ENCODE data around the gene PITX3.

Gene PITX3

GRCh38 chr10:102241444-102242117 is at the start of gene PITX3:
Gene PITX3 (minus strand): TSS chr10:102241512. CDS start chr10:102232080, 9,432 bp downstream.
- peak; percentile 78 to 79 for DNase-seq (ENCODE audit: low read depth in 2 of 2, low spot score in 1 of 2)

- DNase-seq (ENCODE audit: low read depth in 2 of 2, low spot score in 1 of 2), result no peak
Measured at GRCh38 chr10:102289840-102290239, 48.5 kb upstream of the PITX3 start.

- DNase-seq (ENCODE audit: low read depth in 2 of 2, low spot score in 1 of 2), result no peak
Measured at GRCh38 chr10:102289356-102289755, 48.0 kb upstream of the PITX3 start.

GRCh38 chr10:102287991-102288390 is 46.7 kb upstream of the PITX3 start:
- DNase-seq (ENCODE audit: low read depth in 2 of 2, low spot score in 1 of 2), result no peak

DNA sequence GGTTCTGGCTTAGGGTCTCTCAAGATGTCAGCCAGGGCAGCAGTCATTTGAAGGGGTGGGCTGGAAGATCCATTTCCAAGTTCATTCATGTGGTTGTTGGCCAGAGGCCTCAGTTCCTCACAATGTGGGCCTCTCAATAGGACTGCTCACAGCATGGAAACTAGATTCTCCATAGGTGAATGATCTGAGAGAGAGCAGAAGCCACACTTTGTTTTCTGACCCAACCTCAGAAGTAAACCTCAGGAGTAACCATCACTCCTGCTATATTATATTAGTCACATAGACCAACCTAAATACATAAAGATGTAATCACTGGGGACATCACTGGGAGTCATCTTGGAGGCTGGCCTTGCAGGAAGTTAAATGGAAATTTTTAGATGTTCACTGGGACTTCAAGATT is 46.2 kb upstream of the PITX3 start:
- no peak for DNase-seq (ENCODE audit: low read depth in 2 of 2, low spot score in 1 of 2)

- DNase-seq (ENCODE audit: low read depth in 2 of 2, low spot score in 1 of 2), result no peak
Measured at GRCh38 chr10:102286216-102286615, 44.9 kb upstream of the PITX3 start.

DNA sequence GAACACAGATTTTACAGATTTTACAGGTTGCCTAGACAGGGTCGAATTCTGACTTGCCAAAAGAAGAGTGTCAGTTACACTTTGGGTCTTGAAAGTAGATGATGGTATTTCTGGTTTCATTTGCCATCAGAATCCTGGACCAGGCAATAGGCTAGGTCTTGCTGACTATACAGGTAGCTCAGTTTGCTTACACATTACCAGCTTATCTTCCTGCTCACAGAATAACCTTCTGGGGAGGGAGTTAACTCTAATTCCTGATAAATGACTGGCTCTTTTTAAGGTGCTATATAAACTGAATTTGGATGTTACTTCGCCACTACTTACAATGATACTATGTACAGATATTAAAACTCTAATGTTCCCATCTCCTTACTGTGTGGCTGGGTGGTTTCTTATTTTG is 43.8 kb upstream of the PITX3 start:
- DNase-seq (ENCODE audit: low read depth in 2 of 2, low spot score in 1 of 2), result no peak

- DNase-seq (ENCODE audit: low read depth in 2 of 2, low spot score in 1 of 2), result no peak
Measured at GRCh38 chr10:102284531-102284930, 43.2 kb upstream of the PITX3 start.

- DNase-seq (ENCODE audit: low read depth in 2 of 2, low spot score in 1 of 2), result no peak
Measured at GRCh38 chr10:102283890-102284289, 42.6 kb upstream of the PITX3 start.

- DNase-seq (ENCODE audit: low read depth in 2 of 2, low spot score in 1 of 2), result no peak
Measured at GRCh38 chr10:102283488-102283887, 42.2 kb upstream of the PITX3 start.

DNA sequence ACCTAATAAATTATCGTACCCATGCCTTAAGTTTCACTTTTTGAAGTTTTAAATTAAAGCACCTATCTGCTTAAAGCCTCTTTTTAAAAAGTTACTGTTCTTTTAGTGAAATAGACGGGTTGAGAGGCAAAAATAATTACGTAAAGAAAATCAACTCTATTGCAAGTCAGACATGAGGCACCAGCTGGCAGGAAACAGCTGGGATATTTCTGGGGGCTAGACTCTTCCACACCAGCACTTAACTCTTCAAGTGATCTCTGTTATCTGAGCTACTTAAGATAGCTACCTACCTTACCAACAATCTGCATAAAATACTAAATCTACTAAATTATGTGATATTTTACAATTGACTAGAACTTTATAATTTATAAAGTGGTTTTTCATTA is 39.8 kb upstream of the PITX3 start:
- no peak for DNase-seq (ENCODE audit: low read depth in 2 of 2, low spot score in 1 of 2)

GRCh38 chr10:102280397-102281101 is 39.2 kb upstream of the PITX3 start:
- no peak for DNase-seq (ENCODE audit: low read depth in 2 of 2, low spot score in 1 of 2)

GRCh38 chr10:102279104-102279503 is 37.8 kb upstream of the PITX3 start:
- DNase-seq (ENCODE audit: low read depth in 2 of 2, low spot score in 1 of 2), result no peak

GRCh38 chr10:102275343-102275742 is 34.0 kb upstream of the PITX3 start:
- DNase-seq (ENCODE audit: low read depth in 2 of 2, low spot score in 1 of 2), result no peak

DNA sequence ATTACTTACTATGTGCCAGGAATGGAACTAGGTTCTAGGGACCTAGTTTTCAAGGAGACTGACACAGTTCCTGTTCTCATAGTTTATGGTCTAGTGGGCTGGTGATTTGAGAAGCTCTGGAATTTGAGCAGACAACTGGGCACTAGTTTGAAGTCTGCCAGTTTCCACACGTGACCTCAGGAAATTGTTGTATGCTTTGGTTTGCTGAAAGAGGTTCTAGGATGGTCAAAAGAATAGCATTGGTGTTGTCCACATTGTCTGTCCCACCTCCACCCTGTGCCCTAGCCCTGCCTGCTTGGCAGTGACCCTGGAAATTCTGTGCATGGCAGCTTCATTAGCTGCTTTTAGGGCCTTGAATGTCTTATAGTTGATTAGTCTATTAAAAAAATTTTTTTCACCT is 32.8 kb upstream of the PITX3 start:
- DNase-seq (ENCODE audit: low read depth in 2 of 2, low spot score in 1 of 2), result no peak

- no peak for DNase-seq (ENCODE audit: low read depth in 2 of 2, low spot score in 1 of 2)
Measured at GRCh38 chr10:102269017-102269416, 27.7 kb upstream of the PITX3 start.

GRCh38 chr10:102268375-102268888 is 27.1 kb upstream of the PITX3 start:
- DNase-seq (ENCODE audit: low read depth in 2 of 2, low spot score in 1 of 2), result no peak

DNA sequence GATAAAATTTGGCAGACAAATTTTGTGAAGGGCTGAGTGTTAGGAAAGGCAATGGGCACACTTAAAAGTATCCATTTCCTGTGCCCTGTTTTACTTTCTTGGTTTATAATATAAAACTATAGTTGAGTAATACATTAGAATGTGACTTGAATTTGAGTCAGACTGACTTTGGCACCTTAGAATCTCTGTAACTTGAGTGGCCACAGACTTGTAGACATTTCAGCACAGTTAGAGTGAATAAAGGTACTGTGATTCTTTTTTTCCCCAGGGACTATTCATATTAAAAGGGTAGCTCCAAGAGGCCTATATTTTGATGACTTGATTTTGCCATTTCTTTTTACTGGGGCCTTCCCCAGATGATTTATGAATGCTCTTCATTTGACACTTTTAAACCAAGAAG is 26.4 kb upstream of the PITX3 start:
- no peak for DNase-seq (ENCODE audit: low read depth in 2 of 2, low spot score in 1 of 2)

DNA sequence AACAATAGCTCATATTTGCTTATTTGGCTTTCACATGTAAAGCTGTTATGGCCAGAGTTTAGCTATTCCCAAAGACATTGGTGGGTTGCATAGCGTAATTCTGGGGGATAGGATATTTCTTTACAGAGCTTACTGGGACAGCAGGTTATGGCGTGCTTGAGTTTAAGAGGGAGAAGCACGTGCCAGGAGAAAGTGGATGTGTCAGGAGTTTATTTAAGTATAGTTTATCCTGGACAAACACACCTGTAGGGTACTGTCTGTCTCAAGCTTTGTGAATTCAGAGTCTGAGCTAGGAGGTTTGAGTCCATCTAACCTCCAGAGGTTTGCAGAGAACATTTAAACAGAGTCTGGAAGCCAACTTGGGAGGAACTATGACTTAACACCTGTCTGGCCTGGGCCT is 25.4 kb upstream of the PITX3 start:
- DNase-seq (ENCODE audit: low read depth in 2 of 2, low spot score in 1 of 2), result no peak

GRCh38 chr10:102264371-102264770 is 23.1 kb upstream of the PITX3 start:
- DNase-seq (ENCODE audit: low read depth in 2 of 2, low spot score in 1 of 2), result no peak

- no peak for DNase-seq (ENCODE audit: low read depth in 2 of 2, low spot score in 1 of 2)
Measured at GRCh38 chr10:102262744-102263370, 21.5 kb upstream of the PITX3 start.

- no peak for DNase-seq (ENCODE audit: low read depth in 2 of 2, low spot score in 1 of 2)
Measured at GRCh38 chr10:102261842-102262241, 20.5 kb upstream of the PITX3 start.
